Measurements from ENCODE around the gene FAM168A.

The FAM168A gene

GRCh38 chr11:73384531-73384871, 213.4 kb downstream of the FAM168A start:
- no peak for DNase-seq

DNA sequence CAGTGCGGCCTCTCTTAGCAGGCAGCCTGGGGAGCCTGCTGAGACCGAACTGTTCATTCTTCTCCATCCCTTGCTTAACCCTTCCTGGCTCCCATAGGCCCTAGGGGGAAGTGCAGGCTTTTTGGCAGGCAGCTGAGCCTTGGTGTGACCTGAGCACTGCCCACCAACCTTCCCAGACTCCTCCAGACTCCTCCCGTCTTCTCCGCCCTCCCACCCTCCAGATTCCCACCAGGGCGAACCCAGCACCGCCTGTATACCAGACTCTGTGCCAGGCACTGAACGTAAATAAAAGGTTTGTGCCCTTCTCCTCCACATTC, 213.8 kb downstream of the FAM168A start:
- no peak for DNase-seq

- DNase-seq = no peak
These were observed 214.4 kb downstream of the FAM168A start for GRCh38 chr11:73383249-73384124.

- DNase-seq = no peak
These were observed 215.2 kb downstream of the FAM168A start for GRCh38 chr11:73382747-73383146.

DNA sequence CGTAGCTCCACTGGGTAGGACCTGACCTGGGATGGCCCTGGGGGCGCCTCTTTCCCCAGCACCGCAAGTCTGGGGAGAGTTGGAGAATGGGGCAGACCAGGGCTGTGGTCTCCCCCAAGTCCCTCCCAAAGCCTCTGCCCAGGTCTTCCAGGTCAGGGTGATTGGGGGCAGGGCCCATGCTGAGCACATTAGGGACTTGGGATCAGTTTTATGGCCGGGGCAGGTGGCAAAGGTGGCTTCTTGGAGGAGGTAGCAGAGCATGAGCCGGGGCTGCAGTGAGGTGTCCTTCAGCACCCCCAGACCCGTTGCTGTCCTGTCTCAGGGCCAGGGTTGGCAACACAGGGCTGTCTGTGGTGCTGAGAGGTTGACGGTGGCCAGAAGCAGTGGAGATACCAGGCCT, 215.7 kb downstream of the FAM168A start:
- DNase-seq = no peak

DNA sequence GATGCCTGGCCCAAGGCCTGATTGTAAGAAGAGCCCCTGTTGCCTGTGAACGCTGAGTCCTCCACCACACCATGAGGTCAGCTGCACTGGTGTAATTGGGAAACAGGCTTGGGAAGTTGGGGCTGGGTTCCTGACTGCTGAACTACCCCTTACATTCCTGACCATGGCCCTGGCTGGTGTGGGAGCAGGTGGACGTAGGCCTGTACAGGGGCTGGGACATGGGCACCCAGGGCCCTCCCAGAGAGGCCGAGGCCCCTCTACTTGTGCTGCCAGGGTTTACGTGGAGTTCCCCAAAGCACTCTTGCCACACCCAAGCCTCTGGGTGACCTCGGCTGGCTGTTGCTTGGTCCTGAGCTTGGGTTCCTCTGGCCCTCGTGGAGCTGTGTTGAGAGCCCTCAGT, 216.3 kb downstream of the FAM168A start:
- no peak for DNase-seq

DNA sequence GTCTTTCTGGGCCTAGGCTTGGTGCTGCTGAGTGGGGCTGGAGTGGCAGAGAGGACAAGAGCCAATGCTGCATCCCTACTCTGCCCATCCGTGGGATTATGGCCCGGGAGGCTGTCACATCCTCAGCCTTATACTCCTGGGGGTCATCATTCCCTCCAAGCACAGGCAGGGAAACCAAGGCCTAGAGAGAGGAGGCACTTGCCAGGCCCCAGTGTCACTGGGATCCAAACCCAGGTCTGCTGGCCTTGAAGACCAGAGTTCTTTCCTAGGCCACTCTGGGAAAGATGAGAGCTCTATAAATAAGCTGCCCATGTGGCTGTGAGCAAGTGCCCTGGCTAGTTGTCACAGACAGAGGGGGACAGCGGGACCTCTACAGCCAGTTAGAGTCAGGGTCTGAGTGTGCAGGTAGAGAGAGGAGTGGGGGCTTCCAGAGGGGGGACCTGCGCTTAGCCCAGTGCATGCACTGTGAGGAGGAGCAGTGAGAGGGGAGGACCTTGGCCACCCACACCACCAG, 217.0 kb downstream of the FAM168A start:
- DNase-seq = no peak

DNA sequence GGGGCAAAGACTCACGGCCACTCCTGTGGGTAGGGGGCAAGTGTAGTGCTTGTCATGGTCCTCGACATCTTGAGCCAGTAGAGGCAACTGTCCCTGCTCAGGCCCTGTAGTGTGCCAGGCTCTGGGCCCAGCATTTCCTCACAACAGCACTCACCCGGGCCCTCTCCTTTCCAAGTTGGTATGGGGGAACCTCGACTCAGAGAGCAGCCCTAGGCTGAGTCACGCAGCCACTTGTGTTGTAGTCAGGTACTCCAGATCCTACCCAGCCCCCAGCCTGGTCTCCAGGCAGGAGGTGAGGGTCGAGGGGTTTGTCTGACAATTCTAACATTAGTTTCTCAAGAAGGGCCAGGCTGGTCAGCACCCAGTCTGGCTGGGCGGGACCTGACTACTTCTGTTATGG, 217.6 kb downstream of the FAM168A start:
- DNase-seq = no peak

- no peak for DNase-seq
These were observed 218.6 kb downstream of the FAM168A start for GRCh38 chr11:73379189-73379880.

- peak; percentile 71 for DNase-seq
These were observed 220.9 kb downstream of the FAM168A start for GRCh38 chr11:73376803-73377629.

DNA sequence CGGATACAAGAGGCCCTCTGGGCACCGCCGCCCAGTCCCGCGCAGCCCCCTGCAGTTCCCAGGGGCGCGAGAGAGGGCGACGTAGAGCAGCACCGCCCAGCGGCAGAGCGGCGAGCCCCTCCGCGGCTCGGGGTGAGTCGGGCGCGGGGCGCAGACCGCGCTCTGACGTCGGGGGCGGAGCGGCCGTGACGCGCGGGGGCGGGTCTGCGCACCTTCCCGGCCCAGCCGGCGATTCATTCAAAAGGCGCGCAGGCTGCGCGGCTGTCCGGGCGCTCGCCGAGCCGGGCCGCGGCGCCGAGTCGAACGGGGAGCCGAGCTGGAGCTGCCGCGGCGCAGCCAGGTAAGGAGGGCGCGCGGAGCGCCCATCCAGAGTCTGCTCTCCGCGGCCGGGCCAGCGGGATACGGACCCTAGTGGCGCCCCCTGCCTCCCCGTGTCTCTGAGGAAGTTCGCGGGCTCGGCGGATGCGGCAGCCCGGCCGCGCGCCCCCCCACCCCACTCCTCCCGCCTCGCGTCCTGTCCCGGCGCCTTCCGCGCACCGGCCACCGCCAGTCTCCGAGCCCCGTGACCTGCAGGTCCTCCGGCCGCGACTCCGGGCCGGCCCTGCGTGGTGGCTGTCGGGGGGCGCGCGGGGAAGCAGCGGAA, 221.6 kb downstream of the FAM168A start, which contains the start of gene RELT:
RELT (plus strand) TSS at position 240 of the 643 bp plus-strand sequence. CDS start 12,738 bp downstream, outside the sequence.
- DNase-seq = peak; percentile 93

DNA sequence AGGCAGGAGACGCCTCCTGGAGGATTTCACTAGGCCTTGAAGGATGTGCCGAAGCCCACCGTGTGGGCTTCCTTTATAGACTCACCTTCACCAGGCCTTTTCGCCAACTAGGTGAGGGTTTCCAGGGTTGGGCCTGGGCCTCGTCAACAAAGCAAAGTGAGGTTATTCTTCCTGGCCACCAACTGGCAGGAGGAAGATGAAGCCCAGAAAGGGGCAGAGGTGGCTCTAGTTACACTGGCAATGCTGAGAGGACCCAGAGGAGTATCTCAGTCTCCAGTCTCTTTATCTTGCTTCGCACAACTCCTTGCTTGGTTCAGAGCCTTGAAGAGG, 222.1 kb downstream of the FAM168A start:
- DNase-seq = peak; percentile 14

DNA sequence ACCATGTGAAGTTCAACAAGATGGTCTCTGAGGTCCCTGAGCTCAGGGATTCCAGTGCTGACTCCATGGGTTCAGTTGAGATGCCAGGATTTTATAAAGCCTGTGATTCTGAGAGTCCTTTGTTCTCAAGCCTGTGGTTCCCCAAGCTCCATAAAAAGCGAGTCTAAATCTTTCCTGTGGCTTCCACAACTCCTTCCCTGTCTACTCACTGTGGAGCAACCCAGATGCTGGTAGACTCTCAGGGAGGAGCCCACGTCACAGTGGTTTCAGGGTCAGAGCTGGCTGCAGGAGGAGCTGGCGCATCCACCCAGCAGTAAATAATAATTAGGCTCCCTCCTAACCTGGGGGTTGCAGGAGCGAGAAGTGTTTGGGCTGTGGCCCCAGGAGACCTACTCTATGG, 223.8 kb downstream of the FAM168A start:
- no peak for DNase-seq

DNA sequence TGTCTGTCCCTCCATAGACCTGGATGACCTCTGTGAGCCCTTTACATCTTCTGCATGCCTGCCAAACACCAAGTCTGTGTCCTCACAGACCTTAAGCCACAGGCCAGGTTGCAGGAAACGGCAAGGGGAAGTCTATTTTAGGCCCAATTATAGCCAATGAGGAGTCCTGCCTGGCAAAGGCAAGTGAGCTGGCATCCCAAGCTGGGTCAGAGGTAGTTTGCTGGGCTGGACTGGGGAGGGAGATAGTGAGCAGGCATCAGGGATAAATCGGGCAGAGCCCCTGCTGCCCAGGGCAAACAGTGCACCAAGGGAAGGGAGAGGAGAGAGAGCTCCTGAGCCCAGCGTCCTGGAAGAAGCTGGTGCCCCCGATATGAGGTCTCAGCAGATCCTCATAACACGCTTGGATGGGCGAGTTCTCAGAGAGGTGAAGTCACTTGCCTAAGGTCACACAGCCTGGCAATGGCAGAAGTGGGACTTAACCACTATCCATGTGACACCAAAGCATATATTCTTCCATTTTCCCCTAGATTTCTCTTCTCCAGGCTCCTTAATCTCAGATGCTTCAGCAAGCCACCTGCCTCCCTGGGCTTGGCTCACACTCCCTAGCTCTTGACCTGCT, 225.4 kb downstream of the FAM168A start:
- DNase-seq = no peak

GRCh38 chr11:73367482-73368024, 230.4 kb downstream of the FAM168A start:
- DNase-seq = no peak

DNA sequence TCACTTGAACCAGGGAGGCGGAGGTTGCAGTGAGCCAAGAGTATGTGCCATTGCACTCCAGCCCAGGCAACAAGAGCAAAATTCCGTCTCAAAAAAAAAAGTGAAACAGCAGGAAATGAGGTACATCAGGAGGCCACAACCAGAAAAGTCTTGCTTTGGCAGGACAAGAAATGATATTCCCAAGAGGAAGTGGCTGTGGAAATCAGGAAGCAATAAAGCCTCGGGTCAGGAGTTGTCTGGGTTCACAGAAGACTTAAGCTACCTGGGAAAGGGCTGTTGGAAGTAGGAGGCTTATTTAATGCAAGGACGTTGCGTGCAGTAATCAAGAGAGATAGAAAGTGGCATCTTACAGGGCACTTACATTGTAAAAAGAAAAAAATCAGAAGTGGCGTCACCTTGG, 231.0 kb downstream of the FAM168A start:
- DNase-seq = no peak

DNA sequence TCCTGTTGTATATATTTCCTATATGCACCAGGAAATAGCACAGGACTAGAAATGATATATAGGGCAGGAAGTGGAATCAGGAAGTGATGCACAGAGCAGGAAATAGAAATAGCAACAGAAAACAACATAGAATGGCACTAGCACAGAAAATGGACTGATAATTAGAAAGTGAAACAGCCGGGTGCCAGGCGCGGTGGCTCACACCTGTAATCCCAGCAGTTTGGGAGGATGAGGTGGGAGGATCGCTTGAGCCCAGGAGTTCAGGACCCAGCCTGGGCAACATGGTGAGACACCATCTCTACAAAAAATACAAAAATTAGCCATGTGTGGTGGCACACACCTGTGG, 231.7 kb downstream of the FAM168A start:
- peak; percentile 50 for DNase-seq

DNA sequence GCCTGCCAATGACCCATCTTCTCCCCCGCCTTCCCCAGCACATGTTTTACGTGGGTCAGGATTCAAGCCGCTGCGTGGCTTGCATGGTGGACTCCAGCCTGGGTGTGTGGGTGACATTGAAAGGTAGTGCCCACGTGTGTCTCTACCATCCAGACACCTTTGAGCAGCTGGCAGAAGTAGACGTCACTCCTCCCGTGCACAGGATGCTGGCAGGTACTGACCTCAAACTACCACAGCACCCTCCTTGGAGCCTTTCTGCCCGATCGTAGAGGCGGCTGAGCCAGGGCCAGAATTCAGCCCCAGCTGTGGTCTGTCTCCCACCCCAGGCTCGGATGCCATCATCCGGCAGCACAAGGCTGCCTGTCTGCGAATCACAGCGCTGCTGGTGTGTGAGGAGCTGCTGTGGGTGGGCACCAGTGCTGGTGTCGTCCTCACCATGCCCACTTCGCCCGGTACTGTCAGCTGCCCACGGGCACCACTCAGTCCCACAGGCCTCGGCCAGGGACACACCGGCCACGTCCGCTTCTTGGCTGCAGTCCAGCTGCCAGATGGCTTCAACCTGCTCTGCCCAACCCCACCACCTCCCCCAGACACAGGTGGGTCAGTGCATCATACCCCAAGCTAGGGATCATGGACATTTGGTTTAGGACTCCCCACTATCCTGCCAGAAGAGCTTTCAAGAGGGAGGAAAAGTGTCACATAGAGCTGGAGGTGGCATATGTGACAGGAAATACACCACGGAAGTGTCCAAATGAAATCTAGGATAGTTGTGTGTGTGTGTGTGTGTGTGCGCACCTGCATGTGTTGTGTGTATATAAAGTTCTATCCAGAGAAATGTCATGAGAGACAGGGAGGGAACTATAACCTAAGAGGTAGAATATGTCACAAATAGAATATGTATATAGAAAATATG, 232.3 kb downstream of the FAM168A start:
- DNase-seq = no peak

DNA sequence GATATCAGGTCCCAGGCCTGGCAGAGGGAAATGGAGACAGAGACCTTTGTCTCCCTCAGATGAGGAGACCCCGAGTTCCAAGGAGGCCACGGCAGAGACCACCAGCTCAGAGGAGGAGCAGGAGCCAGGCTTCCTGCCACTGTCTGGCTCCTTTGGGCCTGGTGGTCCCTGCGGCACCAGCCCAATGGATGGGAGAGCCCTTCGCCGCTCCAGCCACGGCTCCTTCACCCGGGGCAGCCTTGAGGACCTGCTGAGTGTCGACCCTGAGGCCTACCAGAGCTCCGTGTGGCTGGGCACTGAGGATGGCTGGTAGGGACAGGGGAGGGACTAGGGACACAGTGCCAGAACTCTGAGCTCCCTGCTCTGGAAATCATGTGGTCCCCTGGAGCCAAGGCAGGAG, 234.8 kb downstream of the FAM168A start:
- DNase-seq = no peak

DNA sequence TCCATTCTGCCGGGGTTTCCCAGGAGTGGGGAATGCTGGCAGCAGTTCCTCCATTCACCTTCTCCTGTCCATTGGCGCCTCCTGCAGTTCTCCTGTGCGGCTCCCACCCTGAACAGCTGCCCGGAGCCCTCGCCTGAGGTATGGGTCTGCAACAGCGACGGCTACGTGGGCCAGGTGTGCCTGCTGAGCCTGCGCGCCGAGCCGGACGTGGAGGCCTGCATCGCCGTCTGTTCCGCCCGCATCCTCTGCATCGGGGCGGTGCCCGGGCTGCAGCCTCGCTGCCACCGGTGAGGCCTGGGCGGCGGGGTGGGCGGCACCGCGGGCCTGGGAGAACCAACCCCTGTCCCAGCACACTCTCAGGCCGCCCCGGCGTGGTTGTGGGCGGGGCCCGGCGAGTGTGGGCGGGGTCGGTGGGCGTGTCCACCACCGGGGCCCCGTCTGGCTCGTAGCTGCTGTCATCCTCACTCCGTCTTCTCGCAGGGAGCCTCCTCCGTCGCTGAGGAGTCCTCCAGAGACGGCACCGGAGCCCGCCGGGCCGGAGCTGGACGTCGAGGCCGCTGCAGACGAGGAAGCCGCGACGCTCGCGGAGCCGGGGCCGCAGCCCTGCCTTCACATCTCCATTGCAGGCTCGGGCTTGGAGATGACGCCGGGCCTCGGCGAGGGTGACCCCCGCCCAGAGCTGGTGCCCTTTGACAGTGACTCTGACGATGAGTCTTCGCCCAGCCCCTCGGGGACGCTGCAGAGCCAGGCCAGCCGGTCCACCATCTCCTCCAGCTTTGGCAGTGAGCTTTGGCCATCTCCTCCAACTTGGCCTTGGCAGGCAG, 235.7 kb downstream of the FAM168A start:
- no peak for DNase-seq

All from CD4-positive, alpha-beta T cell treated with Interleukin-6 for 4 hours (primary cell).